H1 (cell line): ENCODE measurements around the gene ATP9B. TPM values are rescaled to one million over a fixed set of nuclear protein-coding genes. Genes with fewer than 3 reads are reported as not detected.

Source experiments
- CTCF ChIA-PET: fragments of 300-600 bp; sonication (Branson Sonifier 250); formaldehyde crosslinking; loops from one replicate; lab custom pipeline; 2021; ENCODE audit not compliant: partially characterized antibody; lab: Charles Lee
- POLR2A ChIA-PET: fragments of 300-600 bp; sonication (Branson Sonifier 250); formaldehyde crosslinking; loops from one replicate; lab custom pipeline; 2021; ENCODE audit warnings: inconsistent platforms; ENCODE audit not compliant: partially characterized antibody; lab: Charles Lee
- DNase-seq, 2 experiments: peaks; one replicate each; pipeline versions ENCODE4 v3.0.0 to v3.0.0-alpha.2; 2010 to 2022; ENCODE audit warnings: low spot score in 2 of 2, low read depth in 1 of 2, mixed read lengths in 1 of 2
- FAIRE-seq: peaks from 2 replicates; lab custom pipeline; 2011; peaks lifted over from hg19 to GRCh38; lab: Jason Lieb, UNC
- H2AFZ ChIP-seq: 2 replicates; pipeline ENCODE4 v1.8.1; 2012; ENCODE audit warnings: low read length, inconsistent platforms
- H2AK5ac ChIP-seq: 2 replicates; pipeline ENCODE4 v1.6.1; 2013; ENCODE audit warnings: low read depth, low read length
- H2BK120ac ChIP-seq: replicated peaks from 2 replicates; pipeline ENCODE3; 2013; ENCODE audit warnings: low read depth, low read length, inconsistent platforms
- H2BK12ac ChIP-seq: 2 replicates; pipeline ENCODE4 v1.6.1; 2013; ENCODE audit warnings: low read depth, low read length
- H2BK15ac ChIP-seq: 2 replicates; pipeline ENCODE4 v1.6.1; 2013; ENCODE audit warnings: low read length
- H2BK20ac ChIP-seq: 2 replicates; pipeline ENCODE4 v1.6.1; 2013; ENCODE audit warnings: low read length
- H2BK5ac ChIP-seq: 2 replicates; pipeline ENCODE4 v1.6.1; 2013; ENCODE audit warnings: low read depth, low read length
- H3K14ac ChIP-seq: 2 replicates; pipeline ENCODE4 v1.6.1; 2013; ENCODE audit warnings: inconsistent platforms; ENCODE audit not compliant: insufficient read length
- H3K18ac ChIP-seq: 2 replicates; pipeline ENCODE4 v1.6.1; 2013; ENCODE audit warnings: low read length; ENCODE audit errors: extremely low read depth
- H3K23ac ChIP-seq: 2 replicates; pipeline ENCODE4 v1.6.1; 2013; ENCODE audit warnings: inconsistent platforms; ENCODE audit not compliant: insufficient read length
- H3K23me2 ChIP-seq: 2 replicates; pipeline ENCODE4 v1.6.1; 2013; ENCODE audit warnings: low read depth, low read length
- H3K27ac ChIP-seq: 2 replicates; pipeline ENCODE4 v1.6.1; 2011; ENCODE audit warnings: low read depth, low read length, inconsistent platforms
- H3K27me3 ChIP-seq, 4 experiments: replicated peaks in 1 of 4; 1 replicate in 1 of 4; 2 replicates in 3 of 4; pipeline versions ENCODE4 v1.6.1 to v1.8.1; 2011 to 2013; ENCODE audit warnings: low read length in 3 of 4, mild to moderate bottlenecking in 3 of 4, inconsistent platforms in 2 of 4, mixed read lengths in 2 of 4, moderate library complexity in 1 of 4; ENCODE audit not compliant: control insufficient read depth in 3 of 4, insufficient read depth in 3 of 4; ENCODE audit errors: extremely low read depth in 1 of 4
- H3K36me3 ChIP-seq, 4 experiments: 2 replicates each; pipeline versions ENCODE4 v1.6.1 to v1.8.1; 2011 to 2013; ENCODE audit warnings: mild to moderate bottlenecking in 4 of 4, low read length in 3 of 4, moderate library complexity in 2 of 4, control low read depth in 1 of 4, inconsistent platforms in 1 of 4; ENCODE audit not compliant: insufficient read depth in 4 of 4, control insufficient read depth in 2 of 4
- H3K4ac ChIP-seq: replicated peaks from 2 replicates; pipeline ENCODE3; 2013; ENCODE audit warnings: low read length, low read depth, mixed read lengths, inconsistent platforms; ENCODE audit not compliant: insufficient read length
- H3K4me1 ChIP-seq, 4 experiments: replicated peaks in 1 of 4; 1 replicate in 1 of 4; 2 replicates in 3 of 4; pipeline versions ENCODE4 v1.6.1 to v1.8.1; 2011 to 2013; ENCODE audit warnings: low read length in 3 of 4, inconsistent platforms in 2 of 4, mixed read lengths in 1 of 4; ENCODE audit not compliant: insufficient read depth in 4 of 4, control insufficient read depth in 3 of 4
- H3K4me2 ChIP-seq, 2 experiments: 2 replicates each; pipeline versions ENCODE4 v1.6.1 to v1.8.1; 2011 to 2013; ENCODE audit warnings: low read depth in 2 of 2, low read length in 2 of 2, control low read depth in 1 of 2, inconsistent platforms in 1 of 2, mild to moderate bottlenecking in 1 of 2; ENCODE audit not compliant: insufficient read depth in 1 of 2
- H3K4me3 ChIP-seq, 4 experiments: fragments of 200-600, 300-600 bp in 1 of 4; sonication (generic), shearing (Covaris generic), sonication (Bioruptor Twin) in 1 of 4; 2 replicates each; pipeline versions ENCODE4 v1.5.1 to v1.8.1; 2011 to 2016; ENCODE audit warnings: low read length in 4 of 4, low read depth in 3 of 4, control low read depth in 2 of 4, inconsistent platforms in 2 of 4, mild to moderate bottlenecking in 2 of 4, mixed read lengths in 1 of 4, moderate library complexity in 1 of 4; ENCODE audit not compliant: insufficient read depth in 2 of 4; ENCODE audit errors: extremely low read depth in 1 of 4
- H3K56ac ChIP-seq: replicated peaks from 2 replicates; pipeline ENCODE3; 2013; ENCODE audit warnings: low read depth, mild to moderate bottlenecking, mixed read lengths, low read length, inconsistent platforms; ENCODE audit not compliant: insufficient read length
- H3K79me1 ChIP-seq: 2 replicates; pipeline ENCODE4 v1.6.1; 2013; ENCODE audit warnings: low read depth, low read length, control low read depth
- H3K79me2 ChIP-seq, 2 experiments: 2 replicates each; pipeline versions ENCODE4 v1.6.1 to v1.8.1; 2012 to 2013; ENCODE audit warnings: low read length in 2 of 2, mild to moderate bottlenecking in 2 of 2, inconsistent platforms in 1 of 2; ENCODE audit not compliant: insufficient read depth in 2 of 2, control insufficient read depth in 1 of 2
- H3K9ac ChIP-seq, 4 experiments: replicated peaks in 1 of 4; 1 replicate in 1 of 4; 2 replicates in 3 of 4; pipeline versions ENCODE4 v1.6.1 to v1.8.1; 2011 to 2013; ENCODE audit warnings: low read depth in 3 of 4, low read length in 3 of 4, control low read depth in 2 of 4, mild to moderate bottlenecking in 2 of 4, moderate library complexity in 2 of 4, inconsistent platforms in 1 of 4; ENCODE audit errors: extremely low read depth in 1 of 4
- H3K9me3 ChIP-seq, 2 experiments: 2 replicates each; pipeline versions ENCODE4 v1.6.1 to v1.8.1; 2012 to 2013; ENCODE audit warnings: mild to moderate bottlenecking in 2 of 2, moderate library complexity in 2 of 2, control low read depth in 1 of 2, inconsistent platforms in 1 of 2, low read depth in 1 of 2, low read length in 1 of 2, mixed read lengths in 1 of 2; ENCODE audit not compliant: insufficient read depth in 2 of 2
- H4K20me1 ChIP-seq, 2 experiments: replicated peaks in 1 of 2; 2 replicates each; pipeline versions ENCODE3 to v1.8.1; 2011 to 2013; ENCODE audit warnings: inconsistent platforms in 2 of 2, low read length in 2 of 2, mild to moderate bottlenecking in 1 of 2; ENCODE audit not compliant: insufficient read depth in 2 of 2, control insufficient read depth in 1 of 2
- H4K5ac ChIP-seq: 2 replicates; pipeline ENCODE4 v1.6.1; 2013; ENCODE audit warnings: low read length, low read depth, mixed read lengths, inconsistent platforms; ENCODE audit not compliant: insufficient read length
- H4K8ac ChIP-seq: 2 replicates; pipeline ENCODE4 v1.8.0; 2013; ENCODE audit warnings: mild to moderate bottlenecking, moderate library complexity, low read length, inconsistent platforms; ENCODE audit not compliant: insufficient read depth; ENCODE audit errors: extremely low read depth
- H4K91ac ChIP-seq: replicated peaks from 2 replicates; pipeline ENCODE3; 2013; ENCODE audit warnings: low read length, mixed read lengths, inconsistent platforms; ENCODE audit not compliant: insufficient read length
- EP300 ChIP-seq, 2 experiments: IDR thresholded peaks; 1 replicate in 1 of 2; 2 replicates in 1 of 2; pipeline ENCODE4 v1.6.1; 2011 to 2012; ENCODE audit warnings: low read depth in 2 of 2, low read length in 2 of 2, mild to moderate bottlenecking in 2 of 2, borderline replicate concordance in 1 of 2, inconsistent platforms in 1 of 2, moderate library complexity in 1 of 2
- HDAC2 ChIP-seq, 2 experiments: fragments of 300-600 bp in 1 of 2; sonication (generic) in 1 of 2; IDR thresholded peaks; 2 replicates each; pipeline ENCODE4 v1.6.1; 2011 to 2012; ENCODE audit warnings: low read depth in 2 of 2, low read length in 2 of 2, mild to moderate bottlenecking in 2 of 2, moderate library complexity in 2 of 2, borderline replicate concordance in 1 of 2, inconsistent platforms in 1 of 2
- NRF1 ChIP-seq: IDR thresholded peaks from 2 replicates; pipeline ENCODE4 v1.6.1; 2011; ENCODE audit warnings: mild to moderate bottlenecking, low read depth, low read length, improper control_type of control experiment
- WGBS, 2 experiments: shearing (Covaris generic) in 1 of 2; methylation state at CpG; one replicate each; pipeline versions ENCODE4 v1.1.6 to v1.1.7; 2013 to 2015; ENCODE audit warnings: low lambda C conversion rate in 2 of 2, mixed read lengths in 2 of 2, inconsistent platforms in 1 of 2, low coverage in 1 of 2, missing lambda C conversion rate in 1 of 2; ENCODE audit not compliant: insufficient replicate concordance in 2 of 2, insufficient coverage in 1 of 2, insufficient read length in 1 of 2; ENCODE audit errors: extremely low coverage in 1 of 2, missing lambda C conversion rate in 1 of 2; 5-methylcytosine and 5-hydroxymethylcytosine counted together
- polyA plus RNA-seq, 7 experiments: library from polyadenylated mRNA; depleted of rRNA in 3 of 7; stranded (reverse) in 5 of 7; unstranded in 2 of 7; fragments of >200 nt in 5 of 7; fragments of 200-250 nt in 2 of 7; gene quantifications; 1 replicate in 5 of 7; 2 replicates in 1 of 7; 4 replicates in 1 of 7; pipeline versions ENCODE4 v1.2.1 to v1.2.3, GENCODE V29; 2011 to 2013; ENCODE audit warnings: missing spikeins in 2 of 7, mixed read lengths in 2 of 7
- total RNA-seq: library from RNA; stranded (reverse); fragmentation: NEBNext Ultra II Directional; extraction: Animal tissue kit (Norgen Biotek cat#: 25700); gene quantifications from 2 replicates; pipeline ENCODE4 v1.2.1, GENCODE V29; 2021

Gene ATP9B
- total and polyA plus RNA-seq, 2 of the 8 experiments (the other 6 are each of a cell fraction or from before 2014, with no cell fraction given) = 15.1 to 21.7 TPM

- Histone ChIP-seq H2BK12ac (no peak overlapping the region), H3K9ac (no peak overlapping the region), H4K91ac (no peak overlapping the region), H3K4ac (no peak overlapping the region), H3K36me3 (no peaks in the 10 kb centered on the region; a peak in 1 of 8 replicates), H3K4me2 (no peak overlapping the region), H3K14ac (no peak overlapping the region), H2AK5ac (no peak overlapping the region), H3K79me1 (no peaks in the 10 kb centered on the region), H3K56ac (no peak overlapping the region), H3K4me1 (peaks cover 0 to 6% (median 2%) of the 10 kb centered on the region in 4 experiments; a peak in 2 of 7 replicates), H3K9me3 (no peaks in the 10 kb centered on the region; a peak in 1 of 4 replicates), H4K8ac (no peak overlapping the region), H2BK5ac (no peak overlapping the region), H2BK120ac (no peak overlapping the region), H2AFZ (no peak overlapping the region), H3K79me2 (no peaks in the 10 kb centered on the region), H3K23me2 (no peaks in the 10 kb centered on the region), H4K20me1 (no peaks in the 10 kb centered on the region), H3K27ac (no peak overlapping the region), H2BK15ac (no peak overlapping the region), H3K4me3 (no peak overlapping the region), H4K5ac (no peak overlapping the region), H2BK20ac (no peak overlapping the region), H3K27me3 (no peaks in the 10 kb centered on the region), H3K23ac (no peak overlapping the region), H3K18ac (no peak overlapping the region)
- FAIRE-seq (no peak), DNase-seq (no peak)
- POLR2A ChIA-PET = no interaction called here
- no peak for TF ChIP-seq HDAC2 (IDR thresholded peaks at IDR 0.05; ENCODE audit: borderline replicate concordance in 1 of 2, low read depth in 2 of 2, low read length in 2 of 2)
- no peak for TF ChIP-seq NRF1
- TF ChIP-seq EP300 (IDR thresholded peaks at IDR 0.05; ENCODE audit: borderline replicate concordance in 1 of 2, low read depth in 2 of 2, low read length in 2 of 2) = no peak
- 92% methylated on average over 28 of the region's 32 CpGs; no CpG with 5 or more reads in 1 of the 2 experiments for WGBS, 2 experiments
- CTCF ChIA-PET = interaction anchor here (1.8 kb wide), 1 partner anchor 9 kb away, joined by 7 read pairs; no protein-coding TSS in a partner anchor
Measured at GRCh38 chr18:79374408-79375171, 305.4 kb downstream of the ATP9B start.
